NB4 (cell line): ENCODE results near the gene C17orf107.

Experiments used
- CTCF ChIP-seq: IDR thresholded peaks from one replicate; pipeline ENCODE4 v1.5.1; 2012; ENCODE audit warnings: low read depth, low read length
- MYC ChIP-seq: IDR thresholded peaks from 2 replicates; pipeline ENCODE4 v1.6.1; 2011; ENCODE audit warnings: low read depth, low read length
- POLR2A ChIP-seq: IDR thresholded peaks from 2 replicates; pipeline ENCODE4 v1.6.1; 2011; ENCODE audit warnings: mild to moderate bottlenecking; ENCODE audit not compliant: insufficient read length; ENCODE audit errors: extremely low read depth

DNA sequence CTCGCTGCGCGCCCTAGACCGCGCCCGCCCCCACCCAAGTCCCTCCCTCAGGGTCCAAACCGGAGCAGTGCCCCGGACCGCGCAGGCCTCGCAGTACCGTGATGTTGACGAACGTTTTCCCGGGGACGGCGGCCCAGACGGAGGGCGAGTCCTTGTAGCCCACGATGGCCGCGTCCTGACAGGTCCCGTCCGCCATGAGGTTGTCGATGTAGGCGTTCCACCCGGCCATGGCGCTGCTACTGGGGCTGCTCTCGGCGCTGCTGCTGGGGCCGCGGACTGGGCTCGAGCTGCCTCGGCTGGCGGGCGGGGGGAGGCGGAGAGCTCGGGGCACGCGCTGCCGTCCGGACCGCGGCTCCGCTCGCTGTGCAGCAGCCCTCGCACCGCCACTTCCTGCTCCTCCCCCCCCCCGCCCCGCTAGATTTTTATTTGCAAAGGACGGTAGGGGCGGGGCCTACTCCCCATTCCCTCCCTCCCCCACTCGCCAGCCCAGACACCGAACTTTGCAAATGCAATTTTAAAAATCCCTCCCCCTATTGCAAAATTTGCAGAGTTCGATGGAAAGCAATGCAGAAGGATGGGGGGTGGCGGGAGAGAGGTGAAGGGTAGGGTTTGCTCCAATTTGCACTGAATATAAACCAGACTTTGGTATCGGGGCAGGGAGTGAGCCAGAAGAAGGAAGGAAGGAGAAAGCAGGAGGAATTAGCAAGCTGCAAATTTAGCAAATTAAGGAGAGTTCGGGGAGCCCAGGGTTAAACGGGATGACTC, 49.0 kb downstream of the C17orf107 start, which contains the start of gene PFN1:
- no peak for TF ChIP-seq CTCF
- peak; percentile 54 for TF ChIP-seq POLR2A
- no peak; the same call in 1 of the 2 replicates for TF ChIP-seq MYC
